ENCODE measurements around the gene KATNAL1. TPM values are rescaled to one million over a fixed set of nuclear protein-coding genes. Genes with fewer than 3 reads are reported as not detected.

Gene KATNAL1
- total RNA-seq, 5 donors from 2014 or later (not counting 1 experiment from before 2014, with no cell fraction given), result 4.0 to 13.8 (median 7.3) TPM

DNA sequence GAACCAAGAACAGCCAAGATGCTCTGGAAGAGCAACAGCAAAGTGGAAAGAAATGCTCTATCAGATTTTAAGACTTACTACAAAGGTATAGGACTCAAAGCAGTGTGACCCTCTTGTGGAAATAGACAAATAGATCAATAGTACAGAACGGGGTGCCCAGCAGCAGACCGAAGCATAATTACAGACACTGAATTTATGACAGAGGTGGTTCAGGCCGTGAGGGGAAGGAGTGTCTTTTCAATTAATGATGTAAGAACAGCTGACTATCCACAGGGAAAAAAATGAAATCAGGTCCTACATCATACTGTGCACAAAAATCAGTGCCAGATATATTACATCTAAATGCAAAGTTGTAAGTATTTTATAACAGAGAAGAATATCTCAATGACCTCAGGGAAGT is 95.6 kb downstream of the KATNAL1 start:
- Mint-ChIP-seq H3K4me1 (peaks cover 5 to 6% (median 5%) of the 10 kb centered on the region in 3 donors), H3K27me3 (no peaks in the 10 kb centered on the region), H3K36me3 (peaks cover 29% of the 10 kb centered on the region), H3K4me3 (no peak overlapping the region), H3K27ac (no peak overlapping the region), H3K9me3 (no peaks in the 10 kb centered on the region)
- Histone ChIP-seq H3K27ac (ENCODE audit: low read length) (no peak overlapping the region), H3K4me1 (ENCODE audit: control insufficient read depth in 1 of 2, extremely low read depth in 1 of 2, insufficient read depth in 2 of 2, low read length in 2 of 2) (peaks cover 0 to 13% of the 10 kb centered on the region in 2 experiments), H3K4me3 (ENCODE audit: control insufficient read depth in 1 of 2, extremely low read depth in 1 of 2, low read length in 1 of 2) (no peak overlapping the region), H3K9me3 (no peaks in the 10 kb centered on the region), H3K36me3 (ENCODE audit: control insufficient read depth in 2 of 2, extremely low read depth in 1 of 2, insufficient read depth in 1 of 2, low read length in 1 of 2) (no peaks in the 10 kb centered on the region), H3K27me3 (replicated peaks in 1 of 2; ENCODE audit: control insufficient read depth in 2 of 2, extremely low read depth in 1 of 2, insufficient read depth in 2 of 2, low read length in 1 of 2) (no peaks in the 10 kb centered on the region)
- DNase-seq, result no peak
- no CpG with 5 or more reads among the region's 3 CpGs for WGBS (ENCODE audit: insufficient coverage)
- no peak for ATAC-seq (replicated peaks in 1 of 4)
- POLR2A ChIA-PET, result no interaction called here
- CTCF ChIA-PET, result no interaction called here

DNA sequence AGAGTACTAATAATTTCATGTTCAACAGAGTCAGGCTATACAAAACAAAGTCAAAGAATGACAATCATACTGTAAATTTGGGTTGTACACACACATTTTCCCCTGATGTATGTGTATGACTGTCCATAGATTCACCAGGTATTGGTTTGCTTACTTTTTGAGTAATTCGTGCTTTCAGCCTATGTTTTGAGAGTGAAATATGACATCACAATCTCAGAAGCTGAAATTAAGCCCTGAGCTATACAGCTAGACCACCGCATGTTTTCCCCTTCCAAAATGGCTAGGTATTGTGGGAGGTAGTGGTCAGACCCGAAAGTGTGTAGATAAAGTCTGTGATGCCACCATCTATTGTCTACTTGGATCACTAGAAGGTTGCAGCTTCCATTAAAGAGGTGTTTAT is 102.8 kb downstream of the KATNAL1 start:
- H3K36me3 ChIP-seq (ENCODE audit: control insufficient read depth in 2 of 2, extremely low read depth in 1 of 2, insufficient read depth in 1 of 2, low read length in 1 of 2), result no peaks in the 10 kb centered on the region
- Mint-ChIP-seq H3K9me3 (no peaks in the 10 kb centered on the region), H3K36me3 (peaks cover 28% of the 10 kb centered on the region), H3K4me1 (peaks cover 5 to 6% (median 5%) of the 10 kb centered on the region in 3 donors), H3K27me3 (no peaks in the 10 kb centered on the region), H3K27ac (no peak overlapping the region), H3K4me3 (no peak overlapping the region)
- ATAC-seq (replicated peaks in 1 of 4) (no peak), DNase-seq (no peak)
- WGBS (ENCODE audit: insufficient coverage), result no CpG with 5 or more reads among the region's 3 CpGs
- ChIA-PET POLR2A (interaction anchor here in 1 of 2 donors (0.6 kb wide), 1 partner anchor 67 kb away, joined by 3 read pairs; no protein-coding TSS in a partner anchor), CTCF (interaction anchor here (0.5 to 0.6 kb wide), 2 partner anchors 32 to 1227 kb away, joined by 3 to 4 read pairs; no protein-coding TSS in a partner anchor)
- no peaks in the 10 kb centered on the region for H3K9me3 ChIP-seq
- no peaks in the 10 kb centered on the region for H3K27me3 ChIP-seq (replicated peaks in 1 of 2; ENCODE audit: control insufficient read depth in 2 of 2, extremely low read depth in 1 of 2, insufficient read depth in 2 of 2, low read length in 1 of 2)
- H3K4me3 ChIP-seq (ENCODE audit: control insufficient read depth in 1 of 2, extremely low read depth in 1 of 2, low read length in 1 of 2), result no peak overlapping the region
- peaks cover 0 to 13% of the 10 kb centered on the region in 2 experiments for H3K4me1 ChIP-seq (ENCODE audit: control insufficient read depth in 1 of 2, extremely low read depth in 1 of 2, insufficient read depth in 2 of 2, low read length in 2 of 2)
- H3K27ac ChIP-seq (ENCODE audit: low read length), result no peak overlapping the region

DNA sequence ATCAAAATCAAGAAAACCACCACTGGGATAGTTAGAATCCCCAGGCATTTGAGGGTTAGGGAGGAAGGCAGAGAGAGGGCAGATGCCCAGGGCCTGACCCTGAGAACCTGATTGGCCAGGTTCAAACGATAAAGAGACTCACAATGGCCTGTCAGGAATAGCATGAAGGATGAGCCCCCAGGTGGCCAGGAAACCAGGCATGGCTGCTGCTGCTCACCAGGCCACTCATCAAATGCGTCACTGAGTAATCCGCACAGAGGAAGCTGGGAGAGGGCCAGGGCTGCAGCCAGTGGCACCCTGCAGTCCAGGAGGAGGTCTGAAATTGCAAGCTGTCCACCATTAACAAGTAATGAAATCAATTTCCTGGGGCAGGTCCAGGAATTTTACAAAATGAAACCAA is 111.3 kb downstream of the KATNAL1 start:
- no peak overlapping the region for H3K27ac Mint-ChIP-seq
- no peaks in the 10 kb centered on the region for H3K27me3 Mint-ChIP-seq
- H3K4me1 ChIP-seq (ENCODE audit: control insufficient read depth in 1 of 2, extremely low read depth in 1 of 2, insufficient read depth in 2 of 2, low read length in 2 of 2), result no peaks in the 10 kb centered on the region
- H3K4me3 Mint-ChIP-seq, result no peak overlapping the region
- no peaks in the 10 kb centered on the region for H3K4me1 Mint-ChIP-seq
- POLR2A ChIA-PET, result interaction anchor here in 1 of 2 donors (0.5 kb wide), 1 partner anchor 87 kb away, joined by 3 read pairs; no protein-coding TSS in a partner anchor
- H3K27me3 ChIP-seq (replicated peaks in 1 of 2; ENCODE audit: control insufficient read depth in 2 of 2, extremely low read depth in 1 of 2, insufficient read depth in 2 of 2, low read length in 1 of 2), result no peaks in the 10 kb centered on the region
- WGBS (ENCODE audit: insufficient coverage), result 100% methylated on average over 2 of the region's 3 CpGs
- ATAC-seq (replicated peaks in 1 of 4) (no peak), DNase-seq (no peak)
- CTCF ChIA-PET, result interaction anchor here in 1 of 2 donors (1.0 kb wide), 1 partner anchor 8 kb away, joined by 3 read pairs; no protein-coding TSS in a partner anchor
- peaks cover 3% of the 10 kb centered on the region for H3K36me3 Mint-ChIP-seq
- no peak overlapping the region for H3K27ac ChIP-seq (ENCODE audit: low read length)
- H3K36me3 ChIP-seq (ENCODE audit: control insufficient read depth in 2 of 2, extremely low read depth in 1 of 2, insufficient read depth in 1 of 2, low read length in 1 of 2), result no peaks in the 10 kb centered on the region
- H3K9me3 ChIP-seq, result no peaks in the 10 kb centered on the region
- no peak overlapping the region for H3K4me3 ChIP-seq (ENCODE audit: control insufficient read depth in 1 of 2, extremely low read depth in 1 of 2, low read length in 1 of 2)
- H3K9me3 Mint-ChIP-seq, result no peaks in the 10 kb centered on the region

DNA sequence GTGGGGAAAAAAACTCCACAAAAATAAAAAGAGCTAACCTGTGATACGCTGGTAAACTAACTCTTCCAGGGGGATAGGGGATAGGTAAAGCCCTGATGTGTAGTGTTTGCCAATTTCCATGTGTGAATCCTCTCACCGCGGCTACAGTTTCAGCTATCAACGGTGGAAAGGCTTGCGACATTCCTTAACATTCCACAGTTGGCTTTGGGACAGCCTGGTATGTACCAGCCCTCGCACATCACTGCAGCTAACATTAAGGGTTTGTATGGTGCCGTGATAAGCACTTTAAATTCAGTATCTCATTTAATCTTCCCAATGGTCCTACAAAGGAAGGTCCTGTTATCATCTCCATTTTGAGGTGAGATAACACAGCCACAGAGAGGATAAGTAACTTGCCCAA is 112.4 kb downstream of the KATNAL1 start:
- no peak overlapping the region for H3K4me3 Mint-ChIP-seq
- no peak overlapping the region for H3K4me3 ChIP-seq (ENCODE audit: control insufficient read depth in 1 of 2, extremely low read depth in 1 of 2, low read length in 1 of 2)
- CTCF ChIA-PET, result interaction anchor here in 1 of 2 donors (1.0 kb wide), 1 partner anchor 9 kb away, joined by 3 read pairs; no protein-coding TSS in a partner anchor
- POLR2A ChIA-PET, result no interaction called here
- ATAC-seq (replicated peaks in 1 of 4) (no peak), DNase-seq (no peak)
- H3K4me1 ChIP-seq (ENCODE audit: control insufficient read depth in 1 of 2, extremely low read depth in 1 of 2, insufficient read depth in 2 of 2, low read length in 2 of 2), result no peaks in the 10 kb centered on the region
- H3K27ac Mint-ChIP-seq, result no peak overlapping the region
- H3K27me3 Mint-ChIP-seq, result no peaks in the 10 kb centered on the region
- H3K36me3 ChIP-seq (ENCODE audit: control insufficient read depth in 2 of 2, extremely low read depth in 1 of 2, insufficient read depth in 1 of 2, low read length in 1 of 2), result no peaks in the 10 kb centered on the region
- no peaks in the 10 kb centered on the region for H3K4me1 Mint-ChIP-seq
- no peak overlapping the region for H3K27ac ChIP-seq (ENCODE audit: low read length)
- WGBS (ENCODE audit: insufficient coverage), result 100% methylated on average over 5 of the region's 7 CpGs
- no peaks in the 10 kb centered on the region for H3K27me3 ChIP-seq (replicated peaks in 1 of 2; ENCODE audit: control insufficient read depth in 2 of 2, extremely low read depth in 1 of 2, insufficient read depth in 2 of 2, low read length in 1 of 2)
- no peaks in the 10 kb centered on the region for H3K9me3 Mint-ChIP-seq
- no peaks in the 10 kb centered on the region for H3K9me3 ChIP-seq
- H3K36me3 Mint-ChIP-seq, result peaks cover 3% of the 10 kb centered on the region

DNA sequence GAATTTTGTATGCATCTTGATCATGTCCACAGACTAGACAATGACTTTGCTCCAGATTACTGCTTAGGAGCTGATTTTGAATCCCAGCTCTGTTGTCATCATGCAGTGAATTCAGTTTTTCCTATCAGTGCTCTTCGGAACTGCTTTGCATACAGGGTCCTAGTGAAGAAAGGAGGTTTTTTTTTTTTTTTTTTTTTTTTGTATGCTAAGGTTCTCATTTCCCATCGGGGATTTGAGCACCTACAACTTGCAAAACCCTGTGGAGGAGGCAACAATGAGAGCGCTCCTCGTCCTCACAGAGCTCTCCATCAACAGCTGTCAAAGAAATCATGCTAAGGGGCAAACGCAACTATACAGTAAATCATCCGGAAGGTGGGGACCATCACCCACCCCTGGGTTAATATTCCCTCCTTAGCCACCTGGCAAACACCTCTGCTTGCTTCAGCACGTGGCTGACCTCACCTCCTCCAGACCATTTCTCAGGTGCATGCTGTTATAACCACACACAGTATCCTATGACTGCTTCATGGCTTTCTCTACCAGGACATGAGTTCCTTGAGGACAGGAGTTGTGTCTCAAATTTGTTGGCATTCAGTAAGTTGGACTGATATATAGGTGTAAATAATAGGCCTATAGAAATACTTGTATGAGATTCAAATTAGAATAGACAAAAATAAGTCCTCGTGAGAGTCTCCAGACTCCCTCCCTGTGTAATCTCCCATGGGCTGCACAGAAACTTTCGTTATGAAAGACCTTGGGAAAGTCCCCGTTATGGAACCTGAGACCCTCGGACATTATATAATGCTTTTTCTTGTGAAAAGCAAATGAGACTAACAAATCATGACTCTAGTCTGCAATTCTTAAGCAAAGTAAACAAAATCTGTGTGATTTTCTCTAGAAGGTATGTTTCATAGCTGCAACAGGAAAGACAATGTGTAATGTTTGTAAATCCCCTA is 113.8 kb downstream of the KATNAL1 start:
- no peaks in the 10 kb centered on the region for H3K4me1 Mint-ChIP-seq

DNA sequence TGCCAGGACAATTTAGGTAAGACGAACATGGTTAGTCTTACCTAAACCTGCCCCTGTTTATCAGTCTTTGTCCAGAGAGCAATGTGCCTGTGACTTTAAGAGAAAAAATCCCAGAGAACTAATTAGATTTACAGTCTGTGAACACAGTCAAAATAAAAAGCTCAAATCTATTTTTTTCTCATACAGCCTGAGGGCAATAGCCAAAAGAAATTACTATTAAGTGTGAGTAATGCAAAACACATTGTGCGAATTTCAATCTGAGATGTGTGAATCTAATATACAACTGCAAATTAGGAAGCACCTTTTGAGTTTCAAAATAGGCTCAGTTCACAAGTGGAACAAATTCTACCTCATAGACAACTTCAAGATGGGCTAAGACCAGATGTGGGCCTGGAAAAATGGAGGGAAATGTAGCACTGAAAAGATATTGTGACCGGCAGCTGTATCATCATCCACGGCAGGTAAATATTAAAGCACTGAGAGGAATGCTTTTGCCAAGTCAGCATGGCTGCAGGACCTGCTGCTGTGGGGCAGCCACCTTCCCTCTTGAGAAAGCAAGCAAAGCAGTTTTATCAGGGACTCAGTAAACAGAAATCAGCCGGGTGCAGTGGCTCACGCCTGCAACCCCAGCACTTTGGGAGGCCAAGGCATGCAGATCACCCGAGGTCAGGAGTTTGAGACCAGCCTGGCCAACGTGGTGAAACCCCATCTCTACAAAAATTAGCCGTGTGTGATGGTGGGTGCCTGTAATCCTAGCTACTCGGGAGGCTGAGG is 114.8 kb downstream of the KATNAL1 start:
- no peak overlapping the region for H3K27ac ChIP-seq (ENCODE audit: low read length)
- no peak overlapping the region for H3K4me3 Mint-ChIP-seq
- WGBS (ENCODE audit: insufficient coverage), result 100% methylated on average over 3 of the region's 10 CpGs
- H3K4me3 ChIP-seq (ENCODE audit: control insufficient read depth in 1 of 2, extremely low read depth in 1 of 2, low read length in 1 of 2), result no peak overlapping the region
- no peaks in the 10 kb centered on the region for H3K27me3 Mint-ChIP-seq
- no peaks in the 10 kb centered on the region for H3K36me3 Mint-ChIP-seq
- no peak for ATAC-seq (replicated peaks in 1 of 4)
- CTCF ChIA-PET, result no interaction called here
- DNase-seq, result no peak
- H3K36me3 ChIP-seq (ENCODE audit: control insufficient read depth in 2 of 2, extremely low read depth in 1 of 2, insufficient read depth in 1 of 2, low read length in 1 of 2), result no peaks in the 10 kb centered on the region
- no peaks in the 10 kb centered on the region for H3K9me3 Mint-ChIP-seq
- no peak overlapping the region for H3K27ac Mint-ChIP-seq
- no peaks in the 10 kb centered on the region for H3K9me3 ChIP-seq
- no peaks in the 10 kb centered on the region for H3K27me3 ChIP-seq (replicated peaks in 1 of 2; ENCODE audit: control insufficient read depth in 2 of 2, extremely low read depth in 1 of 2, insufficient read depth in 2 of 2, low read length in 1 of 2)
- POLR2A ChIA-PET, result interaction anchor here in 1 of 2 donors (0.7 kb wide), 1 partner anchor 422 kb away, joined by 5 read pairs; no protein-coding TSS in a partner anchor
- no peaks in the 10 kb centered on the region for H3K4me1 ChIP-seq (ENCODE audit: control insufficient read depth in 1 of 2, extremely low read depth in 1 of 2, insufficient read depth in 2 of 2, low read length in 2 of 2)
- no peaks in the 10 kb centered on the region for H3K4me1 Mint-ChIP-seq

More for the DNA sequence above, 113.8 kb downstream of the KATNAL1 start:
- DNase-seq, result no peak
- no peaks in the 10 kb centered on the region for H3K36me3 ChIP-seq (ENCODE audit: control insufficient read depth in 2 of 2, extremely low read depth in 1 of 2, insufficient read depth in 1 of 2, low read length in 1 of 2)
- Mint-ChIP-seq H3K9me3 (no peaks in the 10 kb centered on the region), H3K36me3 (peaks cover 3% of the 10 kb centered on the region), H3K27me3 (no peaks in the 10 kb centered on the region), H3K4me3 (no peak overlapping the region), H3K27ac (no peak overlapping the region)
- no peak overlapping the region for H3K4me3 ChIP-seq (ENCODE audit: control insufficient read depth in 1 of 2, extremely low read depth in 1 of 2, low read length in 1 of 2)
- no peaks in the 10 kb centered on the region for H3K9me3 ChIP-seq
- ChIA-PET CTCF (interaction anchor here in 1 of 2 donors (0.7 kb wide), 1 partner anchor 759 kb away, joined by 3 read pairs; no protein-coding TSS in a partner anchor), POLR2A (interaction anchor here in 1 of 2 donors (0.7 kb wide), 1 partner anchor 423 kb away, joined by 5 read pairs; no protein-coding TSS in a partner anchor)
- no peak for ATAC-seq (replicated peaks in 1 of 4)
- 96% methylated on average over 6 of the region's 11 CpGs for WGBS (ENCODE audit: insufficient coverage)
- H3K4me1 ChIP-seq (ENCODE audit: control insufficient read depth in 1 of 2, extremely low read depth in 1 of 2, insufficient read depth in 2 of 2, low read length in 2 of 2), result no peaks in the 10 kb centered on the region
- no peak overlapping the region for H3K27ac ChIP-seq (ENCODE audit: low read length)
- H3K27me3 ChIP-seq (replicated peaks in 1 of 2; ENCODE audit: control insufficient read depth in 2 of 2, extremely low read depth in 1 of 2, insufficient read depth in 2 of 2, low read length in 1 of 2), result no peaks in the 10 kb centered on the region

Data from T-cell (primary cell).